ENCODE measurements around the gene RPL29.

RPL29 gene

DNA sequence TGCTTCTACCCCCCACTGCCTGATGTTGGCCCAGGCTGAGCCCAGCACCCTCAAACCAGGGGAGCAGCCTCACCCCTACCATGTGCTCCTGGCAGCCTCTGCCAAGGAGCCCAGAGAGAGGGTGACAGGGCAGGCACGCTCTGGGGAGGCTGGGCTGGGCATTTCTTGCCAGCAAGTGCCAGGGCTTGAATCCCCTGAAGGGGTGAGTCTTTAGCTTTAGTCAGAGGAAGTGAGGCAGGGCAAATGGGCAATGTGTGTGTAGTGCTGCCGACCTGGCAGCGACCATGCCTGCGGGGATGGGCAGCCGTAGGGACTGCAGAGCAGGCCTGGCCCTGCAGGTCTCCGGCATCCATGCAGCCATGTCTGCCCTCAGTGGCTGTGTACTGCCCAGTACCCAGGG, 42.5 kb upstream of the RPL29 start:
- no CpG with 5 or more reads among the region's 6 CpGs for WGBS, 2 donors (ENCODE audit: extremely low coverage in 2 of 2, insufficient read length in 2 of 2, insufficient replicate concordance in 1 of 2)

DNA sequence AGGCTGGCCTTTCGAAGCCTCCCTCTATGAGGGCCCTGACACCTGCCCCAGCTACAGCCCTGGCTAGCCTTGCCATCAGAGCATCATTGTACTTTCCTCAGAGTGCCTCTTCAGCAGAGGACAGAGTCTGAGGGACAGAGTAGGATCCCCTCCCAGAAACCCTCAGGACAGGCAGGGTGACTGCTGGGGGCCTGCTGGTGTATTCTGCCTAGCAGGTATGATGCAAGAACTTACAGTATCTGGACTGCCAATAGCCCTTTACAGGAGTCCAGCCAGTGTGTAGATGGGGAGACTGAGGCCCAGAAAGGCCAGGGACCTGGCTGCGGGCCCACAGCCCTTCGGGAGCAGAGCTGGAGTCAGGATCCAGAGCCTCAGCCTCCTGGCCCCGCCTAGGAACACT, 41.6 kb upstream of the RPL29 start:
- H3K9me3 ChIP-seq (replicated peaks in 1 of 2; ENCODE audit: control insufficient read depth in 2 of 2, insufficient read depth in 1 of 2, low read depth in 1 of 2, low read length in 2 of 2): no peaks in the 10 kb centered on the region
- peaks cover 0 to 80% (median 0%) of the 10 kb centered on the region in 3 experiments for H3K27me3 ChIP-seq (ENCODE audit: control insufficient read depth in 3 of 3, insufficient read depth in 3 of 3, low read depth in 1 of 3, low read length in 3 of 3)
- H3K14ac ChIP-seq (ENCODE audit: low read length): no peak overlapping the region
- peaks cover 10 to 11% of the 10 kb centered on the region in 2 donors for H3K4me1 ChIP-seq (ENCODE audit: control insufficient read depth in 2 of 2, insufficient read depth in 1 of 2, low read depth in 1 of 2, low read length in 2 of 2)
- peak overlapping the region; percentile 68 for H3K18ac ChIP-seq (ENCODE audit: low read length)
- peak overlapping the region; percentile 98 for H2BK15ac ChIP-seq (ENCODE audit: low read length)
- H2BK120ac ChIP-seq (ENCODE audit: low read depth, low read length): no peak overlapping the region
- peak overlapping the region; percentile 13 for H3K23ac ChIP-seq (ENCODE audit: low read depth, low read length, poor library complexity)
- no peak overlapping the region for H2AFZ ChIP-seq (ENCODE audit: low read length)
- no peak overlapping the region for H4K91ac ChIP-seq (ENCODE audit: low read depth, low read length, poor library complexity)
- no peak overlapping the region for H3K4me3 ChIP-seq (ENCODE audit: low read length in 2 of 2)
- H3K9ac ChIP-seq (ENCODE audit: low read depth, low read length, poor library complexity): no peak overlapping the region
- WGBS, 2 donors (ENCODE audit: extremely low coverage in 2 of 2, insufficient read length in 2 of 2, insufficient replicate concordance in 1 of 2): no CpG with 5 or more reads among the region's 4 CpGs
- H3K4me2 ChIP-seq (ENCODE audit: insufficient read depth, low read length, poor library complexity, severe bottlenecking): no peak overlapping the region
- no peak overlapping the region for H2BK5ac ChIP-seq (ENCODE audit: low read length)
- no peak for DNase-seq (ENCODE audit: low spot score)
- H3K79me1 ChIP-seq (ENCODE audit: low read depth, low read length): no peaks in the 10 kb centered on the region
- H2BK12ac ChIP-seq (ENCODE audit: low read length): no peak overlapping the region
- H2AK5ac ChIP-seq (ENCODE audit: low read depth, low read length): peak overlapping the region; percentile 98
- H4K8ac ChIP-seq (ENCODE audit: low read depth, low read length): no peak overlapping the region
- no peak overlapping the region for H3K4ac ChIP-seq (ENCODE audit: low read length)
- H3K27ac ChIP-seq (replicated peaks; ENCODE audit: low read length): no peak overlapping the region
- H3K36me3 ChIP-seq (replicated peaks in 1 of 2; ENCODE audit: control insufficient read depth in 2 of 2, insufficient read depth in 2 of 2, low read length in 2 of 2): no peaks in the 10 kb centered on the region

More for the DNA sequence above, 42.5 kb upstream of the RPL29 start:
- no peak overlapping the region for H3K27ac ChIP-seq (replicated peaks; ENCODE audit: low read length)
- peaks cover 10 to 11% of the 10 kb centered on the region in 2 donors for H3K4me1 ChIP-seq (ENCODE audit: control insufficient read depth in 2 of 2, insufficient read depth in 1 of 2, low read depth in 1 of 2, low read length in 2 of 2)
- H2BK12ac ChIP-seq (ENCODE audit: low read length): peak overlapping the region; percentile 99
- H2AFZ ChIP-seq (ENCODE audit: low read length): no peak overlapping the region
- DNase-seq (ENCODE audit: low spot score): no peak
- H3K79me1 ChIP-seq (ENCODE audit: low read depth, low read length): no peaks in the 10 kb centered on the region
- H2BK5ac ChIP-seq (ENCODE audit: low read length): no peak overlapping the region
- H3K36me3 ChIP-seq (replicated peaks in 1 of 2; ENCODE audit: control insufficient read depth in 2 of 2, insufficient read depth in 2 of 2, low read length in 2 of 2): no peaks in the 10 kb centered on the region
- peak overlapping the region; percentile 73 for H2BK120ac ChIP-seq (ENCODE audit: low read depth, low read length)
- H3K23ac ChIP-seq (ENCODE audit: low read depth, low read length, poor library complexity): no peak overlapping the region
- peak overlapping the region; percentile 98 for H2BK15ac ChIP-seq (ENCODE audit: low read length)
- H3K14ac ChIP-seq (ENCODE audit: low read length): no peak overlapping the region
- H3K4me2 ChIP-seq (ENCODE audit: insufficient read depth, low read length, poor library complexity, severe bottlenecking): no peak overlapping the region
- no peak overlapping the region for H4K91ac ChIP-seq (ENCODE audit: low read depth, low read length, poor library complexity)
- no peak overlapping the region for H3K4me3 ChIP-seq (ENCODE audit: low read length in 2 of 2)
- no peak overlapping the region for H3K4ac ChIP-seq (ENCODE audit: low read length)
- peak overlapping the region; percentile 98 for H2AK5ac ChIP-seq (ENCODE audit: low read depth, low read length)
- no peak overlapping the region for H3K9ac ChIP-seq (ENCODE audit: low read depth, low read length, poor library complexity)
- H4K8ac ChIP-seq (ENCODE audit: low read depth, low read length): no peak overlapping the region
- H3K27me3 ChIP-seq (ENCODE audit: control insufficient read depth in 3 of 3, insufficient read depth in 3 of 3, low read depth in 1 of 3, low read length in 3 of 3): peaks cover 0 to 76% (median 0%) of the 10 kb centered on the region in 3 experiments
- H3K9me3 ChIP-seq (replicated peaks in 1 of 2; ENCODE audit: control insufficient read depth in 2 of 2, insufficient read depth in 1 of 2, low read depth in 1 of 2, low read length in 2 of 2): no peaks in the 10 kb centered on the region
- peak overlapping the region; percentile 20 for H3K18ac ChIP-seq (ENCODE audit: low read length)

DNA sequence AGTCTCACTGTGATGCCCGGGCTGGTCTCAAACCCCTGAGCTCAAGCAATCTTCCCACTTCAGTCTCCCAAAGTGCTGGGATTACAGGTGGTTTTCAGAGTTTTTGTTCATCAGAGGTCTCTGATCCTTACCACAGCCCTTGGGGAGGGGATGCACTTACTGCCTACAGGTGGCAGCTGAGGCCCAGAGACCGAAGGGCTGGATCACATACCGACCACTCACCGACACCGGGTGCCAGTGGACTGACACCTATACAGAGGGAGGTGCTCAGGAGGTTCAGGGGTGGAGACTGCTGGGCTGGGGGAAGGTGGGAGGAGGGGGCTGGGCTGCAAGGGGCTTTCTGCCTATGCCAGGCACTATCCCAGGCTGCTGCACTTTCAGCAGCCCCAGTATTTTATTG, 41.1 kb upstream of the RPL29 start:
- Histone ChIP-seq H4K8ac (ENCODE audit: low read depth, low read length) (no peak overlapping the region), H2AK5ac (ENCODE audit: low read depth, low read length) (peak overlapping the region; percentile 98), H2BK15ac (ENCODE audit: low read length) (peak overlapping the region; percentile 98), H3K4me1 (ENCODE audit: control insufficient read depth in 2 of 2, insufficient read depth in 1 of 2, low read depth in 1 of 2, low read length in 2 of 2) (peaks cover 11 to 13% of the 10 kb centered on the region in 2 donors), H3K27me3 (ENCODE audit: control insufficient read depth in 3 of 3, insufficient read depth in 3 of 3, low read depth in 1 of 3, low read length in 3 of 3) (peaks cover 0 to 80% (median 0%) of the 10 kb centered on the region in 3 experiments), H2BK5ac (ENCODE audit: low read length) (no peak overlapping the region), H3K4ac (ENCODE audit: low read length) (no peak overlapping the region), H3K18ac (ENCODE audit: low read length) (no peak overlapping the region), H3K4me3 (ENCODE audit: low read length in 2 of 2) (no peak overlapping the region), H2AFZ (ENCODE audit: low read length) (no peak overlapping the region), H3K14ac (ENCODE audit: low read length) (no peak overlapping the region), H3K36me3 (replicated peaks in 1 of 2; ENCODE audit: control insufficient read depth in 2 of 2, insufficient read depth in 2 of 2, low read length in 2 of 2) (no peaks in the 10 kb centered on the region), H3K79me1 (ENCODE audit: low read depth, low read length) (no peaks in the 10 kb centered on the region), H2BK120ac (ENCODE audit: low read depth, low read length) (no peak overlapping the region), H3K23ac (ENCODE audit: low read depth, low read length, poor library complexity) (no peak overlapping the region), H2BK12ac (ENCODE audit: low read length) (no peak overlapping the region), H3K4me2 (ENCODE audit: insufficient read depth, low read length, poor library complexity, severe bottlenecking) (no peak overlapping the region), H3K27ac (replicated peaks; ENCODE audit: low read length) (no peak overlapping the region), H4K91ac (ENCODE audit: low read depth, low read length, poor library complexity) (no peak overlapping the region), H3K9me3 (replicated peaks in 1 of 2; ENCODE audit: control insufficient read depth in 2 of 2, insufficient read depth in 1 of 2, low read depth in 1 of 2, low read length in 2 of 2) (no peaks in the 10 kb centered on the region), H3K9ac (ENCODE audit: low read depth, low read length, poor library complexity) (no peak overlapping the region)
- WGBS, 2 donors (ENCODE audit: extremely low coverage in 2 of 2, insufficient read length in 2 of 2, insufficient replicate concordance in 1 of 2): no CpG with 5 or more reads among the region's 5 CpGs
- no peak for DNase-seq (ENCODE audit: low spot score)

DNA sequence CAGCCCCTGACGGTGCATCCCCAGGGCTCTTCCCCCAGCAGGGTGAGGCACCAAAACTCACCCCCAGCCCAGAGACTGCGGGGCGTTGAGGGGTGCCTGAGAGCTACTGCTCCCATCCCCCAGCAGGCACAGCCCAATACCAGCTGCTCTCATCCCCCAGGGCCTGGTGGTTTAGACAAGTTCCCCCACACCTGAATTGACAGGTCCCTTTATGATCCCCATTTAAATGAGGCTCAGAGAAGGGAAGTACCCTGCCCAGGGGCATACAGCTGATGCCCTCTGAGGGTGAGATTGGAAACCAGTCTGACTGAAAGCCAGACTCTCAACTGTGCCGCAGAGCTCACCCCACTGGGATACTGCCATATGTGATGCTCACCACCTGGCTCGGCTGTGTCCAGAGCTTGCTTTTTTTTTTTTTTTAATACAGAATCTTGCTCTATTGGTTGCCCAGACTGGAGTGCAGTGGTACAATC, 40.6 kb upstream of the RPL29 start:
- H2BK120ac ChIP-seq (ENCODE audit: low read depth, low read length): no peak overlapping the region
- no peaks in the 10 kb centered on the region for H3K36me3 ChIP-seq (replicated peaks in 1 of 2; ENCODE audit: control insufficient read depth in 2 of 2, insufficient read depth in 2 of 2, low read length in 2 of 2)
- H2BK15ac ChIP-seq (ENCODE audit: low read length): no peak overlapping the region
- H3K4me1 ChIP-seq (ENCODE audit: control insufficient read depth in 2 of 2, insufficient read depth in 1 of 2, low read depth in 1 of 2, low read length in 2 of 2): peaks cover 11 to 16% of the 10 kb centered on the region in 2 donors
- DNase-seq (ENCODE audit: low spot score): no peak
- no peak overlapping the region for H3K18ac ChIP-seq (ENCODE audit: low read length)
- H3K27ac ChIP-seq (replicated peaks; ENCODE audit: low read length): no peak overlapping the region
- H3K9me3 ChIP-seq (replicated peaks in 1 of 2; ENCODE audit: control insufficient read depth in 2 of 2, insufficient read depth in 1 of 2, low read depth in 1 of 2, low read length in 2 of 2): no peaks in the 10 kb centered on the region
- no peaks in the 10 kb centered on the region for H3K79me1 ChIP-seq (ENCODE audit: low read depth, low read length)
- H3K23ac ChIP-seq (ENCODE audit: low read depth, low read length, poor library complexity): no peak overlapping the region
- no peak overlapping the region for H3K9ac ChIP-seq (ENCODE audit: low read depth, low read length, poor library complexity)
- H4K8ac ChIP-seq (ENCODE audit: low read depth, low read length): no peak overlapping the region
- no peak overlapping the region for H3K4ac ChIP-seq (ENCODE audit: low read length)
- no CpG with 5 or more reads among the region's 5 CpGs for WGBS, 2 donors (ENCODE audit: extremely low coverage in 2 of 2, insufficient read length in 2 of 2, insufficient replicate concordance in 1 of 2)
- no peak overlapping the region for H3K14ac ChIP-seq (ENCODE audit: low read length)
- H2BK12ac ChIP-seq (ENCODE audit: low read length): peak overlapping the region; percentile 24
- H2BK5ac ChIP-seq (ENCODE audit: low read length): no peak overlapping the region
- H4K91ac ChIP-seq (ENCODE audit: low read depth, low read length, poor library complexity): no peak overlapping the region
- H3K4me3 ChIP-seq (ENCODE audit: low read length in 2 of 2): no peak overlapping the region
- peaks cover 0 to 74% (median 0%) of the 10 kb centered on the region in 3 experiments for H3K27me3 ChIP-seq (ENCODE audit: control insufficient read depth in 3 of 3, insufficient read depth in 3 of 3, low read depth in 1 of 3, low read length in 3 of 3)
- no peak overlapping the region for H2AFZ ChIP-seq (ENCODE audit: low read length)
- peak overlapping the region; percentile 26 for H2AK5ac ChIP-seq (ENCODE audit: low read depth, low read length)
- H3K4me2 ChIP-seq (ENCODE audit: insufficient read depth, low read length, poor library complexity, severe bottlenecking): no peak overlapping the region
